ENCODE measurements around the gene LPIN1.

The LPIN1 gene

DNA sequence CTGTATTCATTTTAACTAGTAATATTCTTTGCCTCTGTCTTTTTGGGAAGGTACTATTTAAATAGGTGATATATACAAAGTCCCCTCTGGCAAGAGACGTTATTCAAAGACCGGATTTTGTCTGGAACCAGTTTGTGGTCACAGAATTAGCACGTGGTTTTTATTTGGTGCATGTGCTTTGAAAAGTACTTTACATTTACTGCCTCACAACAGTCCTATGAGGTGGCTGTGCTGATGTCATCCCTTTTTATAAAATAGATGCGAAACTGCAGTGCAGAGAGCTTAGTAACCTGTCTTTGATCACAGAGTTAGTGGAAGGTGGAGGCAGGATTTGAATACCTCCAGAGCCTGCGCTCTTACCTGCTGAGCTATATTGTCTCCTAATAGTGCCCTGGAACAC, 4.0 kb downstream of the LPIN1 start:
- TF ChIP-seq, protein P1, sequence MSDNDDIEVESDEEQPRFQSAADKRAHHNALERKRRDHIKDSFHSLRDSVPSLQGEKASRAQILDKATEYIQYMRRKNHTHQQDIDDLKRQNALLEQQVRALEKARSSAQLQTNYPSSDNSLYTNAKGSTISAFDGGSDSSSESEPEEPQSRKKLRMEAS (IDR thresholded peaks at IDR 0.05) = no peak
- TF ChIP-seq ZBTB7A (IDR thresholded peaks at IDR 0.05; ENCODE audit: low read depth) (no peak), NFIC (IDR thresholded peaks at IDR 0.05) (no peak), EP300 (IDR thresholded peaks at IDR 0.05; ENCODE audit: borderline replicate concordance) (no peak), TCF12 (IDR thresholded peaks at IDR 0.05; ENCODE audit: low read depth) (no peak), CREB1 (IDR thresholded peaks at IDR 0.05; ENCODE audit: low read depth) (no peak), TEAD4 (IDR thresholded peaks at IDR 0.05) (no peak), USF1 (IDR thresholded peaks at IDR 0.05) (no peak), EGR1 (IDR thresholded peaks at IDR 0.05) (no peak), CEBPB (IDR thresholded peaks at IDR 0.05) (no peak), YY1 (IDR thresholded peaks at IDR 0.05; ENCODE audit: low read depth) (no peak)
- TF ChIP-seq, protein P2, sequence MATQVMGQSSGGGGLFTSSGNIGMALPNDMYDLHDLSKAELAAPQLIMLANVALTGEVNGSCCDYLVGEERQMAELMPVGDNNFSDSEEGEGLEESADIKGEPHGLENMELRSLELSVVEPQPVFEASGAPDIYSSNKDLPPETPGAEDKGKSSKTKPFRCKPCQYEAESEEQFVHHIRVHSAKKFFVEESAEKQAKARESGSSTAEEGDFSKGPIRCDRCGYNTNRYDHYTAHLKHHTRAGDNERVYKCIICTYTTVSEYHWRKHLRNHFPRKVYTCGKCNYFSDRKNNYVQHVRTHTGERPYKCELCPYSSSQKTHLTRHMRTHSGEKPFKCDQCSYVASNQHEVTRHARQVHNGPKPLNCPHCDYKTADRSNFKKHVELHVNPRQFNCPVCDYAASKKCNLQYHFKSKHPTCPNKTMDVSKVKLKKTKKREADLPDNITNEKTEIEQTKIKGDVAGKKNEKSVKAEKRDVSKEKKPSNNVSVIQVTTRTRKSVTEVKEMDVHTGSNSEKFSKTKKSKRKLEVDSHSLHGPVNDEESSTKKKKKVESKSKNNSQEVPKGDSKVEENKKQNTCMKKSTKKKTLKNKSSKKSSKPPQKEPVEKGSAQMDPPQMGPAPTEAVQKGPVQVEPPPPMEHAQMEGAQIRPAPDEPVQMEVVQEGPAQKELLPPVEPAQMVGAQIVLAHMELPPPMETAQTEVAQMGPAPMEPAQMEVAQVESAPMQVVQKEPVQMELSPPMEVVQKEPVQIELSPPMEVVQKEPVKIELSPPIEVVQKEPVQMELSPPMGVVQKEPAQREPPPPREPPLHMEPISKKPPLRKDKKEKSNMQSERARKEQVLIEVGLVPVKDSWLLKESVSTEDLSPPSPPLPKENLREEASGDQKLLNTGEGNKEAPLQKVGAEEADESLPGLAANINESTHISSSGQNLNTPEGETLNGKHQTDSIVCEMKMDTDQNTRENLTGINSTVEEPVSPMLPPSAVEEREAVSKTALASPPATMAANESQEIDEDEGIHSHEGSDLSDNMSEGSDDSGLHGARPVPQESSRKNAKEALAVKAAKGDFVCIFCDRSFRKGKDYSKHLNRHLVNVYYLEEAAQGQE (IDR thresholded peaks at IDR 0.05; ENCODE audit: low read depth) = no peak

DNA sequence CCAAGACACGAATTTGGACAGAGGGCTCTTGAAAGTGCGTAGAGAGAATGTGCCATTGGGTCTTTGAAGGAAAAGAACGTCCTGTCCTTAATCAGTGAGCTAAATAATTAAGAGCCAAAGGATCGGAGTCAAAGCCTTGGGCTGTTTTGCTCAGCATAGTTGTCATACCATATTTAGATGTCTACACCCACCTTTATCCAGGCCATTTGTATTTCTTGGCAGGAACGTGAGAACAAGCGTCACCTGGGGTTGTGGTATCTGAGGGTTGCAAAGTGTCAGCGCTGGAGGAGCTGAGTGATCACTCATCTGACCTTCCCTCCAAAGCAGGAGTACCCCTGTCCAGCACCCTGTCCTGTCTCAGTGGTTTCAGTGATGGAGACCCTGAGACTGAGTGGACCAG, 4.5 kb downstream of the LPIN1 start:
- no peak for TF ChIP-seq ZBTB7A (IDR thresholded peaks at IDR 0.05; ENCODE audit: low read depth)
- TF ChIP-seq TEAD4 (IDR thresholded peaks at IDR 0.05) = no peak
- TF ChIP-seq NFIC (IDR thresholded peaks at IDR 0.05) = no peak
- TF ChIP-seq CREB1 (IDR thresholded peaks at IDR 0.05; ENCODE audit: low read depth) = no peak
- no peak for TF ChIP-seq FOXM1 (IDR thresholded peaks at IDR 0.05; ENCODE audit: borderline replicate concordance, low read depth)
- no peak for TF ChIP-seq TCF12 (IDR thresholded peaks at IDR 0.05; ENCODE audit: low read depth)

- no peak for TF ChIP-seq EGR1 (IDR thresholded peaks at IDR 0.05)
- no peak for TF ChIP-seq USF1 (IDR thresholded peaks at IDR 0.05)
- no peak for TF ChIP-seq TAF1 (IDR thresholded peaks at IDR 0.05; ENCODE audit: low read depth)
- TF ChIP-seq TEAD4 (IDR thresholded peaks at IDR 0.05) = no peak
- no peak for TF ChIP-seq TCF12 (IDR thresholded peaks at IDR 0.05; ENCODE audit: low read depth)
- TF ChIP-seq FOXM1 (IDR thresholded peaks at IDR 0.05; ENCODE audit: borderline replicate concordance, low read depth) = no peak
- TF ChIP-seq ZBTB7A (IDR thresholded peaks at IDR 0.05; ENCODE audit: low read depth) = no peak
- TF ChIP-seq EP300 (IDR thresholded peaks at IDR 0.05; ENCODE audit: borderline replicate concordance) = no peak
- no peak for TF ChIP-seq RAD21 (IDR thresholded peaks at IDR 0.05; ENCODE audit: low read depth)
- TF ChIP-seq YY1 (IDR thresholded peaks at IDR 0.05; ENCODE audit: low read depth) = no peak
- TF ChIP-seq NFIC (IDR thresholded peaks at IDR 0.05) = no peak
- no peak for TF ChIP-seq CREB1 (IDR thresholded peaks at IDR 0.05; ENCODE audit: low read depth)
- no peak for TF ChIP-seq CEBPB (IDR thresholded peaks at IDR 0.05)
- TF ChIP-seq, protein P2 (IDR thresholded peaks at IDR 0.05; ENCODE audit: low read depth) = no peak
- TF ChIP-seq, protein P1 (IDR thresholded peaks at IDR 0.05) = no peak
Measured at GRCh38 chr2:11752906-11753305, 6.5 kb downstream of the LPIN1 start.

DNA sequence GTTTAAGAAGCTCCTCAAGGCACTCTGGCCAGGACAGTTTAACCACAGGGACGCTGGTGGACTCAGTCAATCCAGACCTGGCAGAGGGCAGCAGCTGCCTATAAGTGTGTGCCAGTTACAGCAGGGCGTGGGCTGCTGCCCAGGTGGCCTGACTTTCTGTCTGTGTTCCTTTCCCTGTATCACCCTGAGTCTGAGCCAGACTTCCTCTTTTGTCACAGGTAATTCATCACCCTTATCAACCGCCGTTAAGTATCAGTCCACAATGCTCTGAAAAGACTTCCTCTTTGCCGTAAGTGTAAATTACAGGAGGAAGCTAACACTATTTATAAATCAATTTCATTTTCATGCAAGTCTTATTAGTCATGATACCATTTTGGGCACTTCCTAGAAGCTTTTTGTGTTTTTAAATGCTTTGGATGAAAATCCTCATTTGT, 7.0 kb downstream of the LPIN1 start:
- TF ChIP-seq RAD21 (IDR thresholded peaks at IDR 0.05; ENCODE audit: low read depth) (no peak), YY1 (IDR thresholded peaks at IDR 0.05; ENCODE audit: low read depth) (no peak), FOXM1 (IDR thresholded peaks at IDR 0.05; ENCODE audit: borderline replicate concordance, low read depth) (no peak), EGR1 (IDR thresholded peaks at IDR 0.05) (no peak), CEBPB (IDR thresholded peaks at IDR 0.05) (no peak), NFIC (IDR thresholded peaks at IDR 0.05) (no peak), TEAD4 (IDR thresholded peaks at IDR 0.05) (no peak), CREB1 (IDR thresholded peaks at IDR 0.05; ENCODE audit: low read depth) (no peak), TCF12 (IDR thresholded peaks at IDR 0.05; ENCODE audit: low read depth) (no peak), USF1 (IDR thresholded peaks at IDR 0.05) (no peak), EP300 (IDR thresholded peaks at IDR 0.05; ENCODE audit: borderline replicate concordance) (no peak)

- TF ChIP-seq, protein P1 (IDR thresholded peaks at IDR 0.05) = no peak
- TF ChIP-seq EGR1 (IDR thresholded peaks at IDR 0.05) = no peak
Measured at GRCh38 chr2:11753886-11754699, 7.7 kb downstream of the LPIN1 start.
